GM12874 (cell line): ENCODE measurements around the gene CLDN11.

Experiments used
- CTCF ChIP-seq: IDR thresholded peaks from 2 replicates; pipeline ENCODE4 v1.5.1; 2011; ENCODE audit warnings: low read depth, mild to moderate bottlenecking, control low read depth, low read length, moderate library complexity; ENCODE audit not compliant: insufficient read depth

Gene CLDN11

GRCh38 chr3:170420307-170420821 is 1.7 kb downstream of the CLDN11 start:
- TF ChIP-seq CTCF, result no peak

GRCh38 chr3:170421111-170421641 is 2.5 kb downstream of the CLDN11 start:
- TF ChIP-seq CTCF, result no peak

GRCh38 chr3:170421758-170422157 is 3.1 kb downstream of the CLDN11 start:
- no peak for TF ChIP-seq CTCF

- TF ChIP-seq CTCF, result no peak
Observed at GRCh38 chr3:170423001-170423615, 4.4 kb downstream of the CLDN11 start.

- no peak for TF ChIP-seq CTCF
Observed at GRCh38 chr3:170424879-170425278, 6.2 kb downstream of the CLDN11 start.

- TF ChIP-seq CTCF, result no peak
Observed at GRCh38 chr3:170425491-170426239, 7.0 kb downstream of the CLDN11 start.

- TF ChIP-seq CTCF, result no peak
Observed at GRCh38 chr3:170426240-170426797, 7.7 kb downstream of the CLDN11 start.
